A673 (cell line): ENCODE data around the gene SRBD1. TPM values are rescaled to one million over a fixed set of nuclear protein-coding genes. Genes with fewer than 3 reads are reported as not detected.

ENCODE experiments used
- Bru-seq: library from RNA; stranded (reverse); fragments of 400-500 nt; gene quantifications from one replicate; lab custom pipeline; 2021; lab: Mats Ljungman, UMichigan
- BruChase-seq, 2 experiments: library from RNA; stranded (reverse); fragments of 400-500 nt; gene quantifications; one replicate each; lab custom pipeline; 2021; lab: Mats Ljungman, UMichigan
- BruUV-seq: library from RNA; stranded (reverse); fragments of 400-500 nt; replicated peaks from 2 replicates; lab custom pipeline; 2021; lab: Mats Ljungman, UMichigan
- CTCF ChIA-PET: fragments of 300-600 bp; sonication (Branson Sonifier 250); formaldehyde crosslinking; loops from one replicate; lab custom pipeline; 2022; ENCODE audit warnings: antibody characterized with exemption; lab: Charles Lee
- POLR2A ChIA-PET: fragments of 300-600 bp; sonication (Branson Sonifier 250); formaldehyde crosslinking; loops from one replicate; lab custom pipeline; 2022; ENCODE audit warnings: antibody characterized with exemption; ENCODE audit not compliant: low non-redundant PET; lab: Charles Lee
- DNase-seq: peaks from one replicate; pipeline ENCODE4 v3.0.0-alpha.2; 2015; ENCODE audit warnings: low spot score
- H3K27ac ChIP-seq: fragments of 200-600 bp; sonication (generic); 2 replicates; pipeline ENCODE4 v1.5.1; 2016; ENCODE audit warnings: mixed run types, low read depth, mild to moderate bottlenecking, mixed read lengths, antibody characterized with exemption, low read length; ENCODE audit not compliant: poor library complexity, severe bottlenecking
- H3K27me3 ChIP-seq: fragments of 200-600 bp; sonication (generic); replicated peaks from 2 replicates; pipeline ENCODE4 v1.6.1; 2017; ENCODE audit warnings: mixed run types, low read depth, mild to moderate bottlenecking, mixed read lengths, antibody characterized with exemption, low read length; ENCODE audit not compliant: insufficient read depth, poor library complexity
- H3K36me3 ChIP-seq: fragments of 200-600 bp; sonication (generic); 2 replicates; pipeline ENCODE4 v1.6.1; 2016; ENCODE audit warnings: mixed run types, mild to moderate bottlenecking, mixed read lengths, antibody characterized with exemption, low read length; ENCODE audit not compliant: insufficient read depth, poor library complexity, severe bottlenecking
- H3K4me1 ChIP-seq: fragments of 200-600 bp; sonication (generic); 2 replicates; pipeline ENCODE4 v1.6.1; 2017; ENCODE audit warnings: mixed run types, mild to moderate bottlenecking, mixed read lengths, antibody characterized with exemption, low read length; ENCODE audit not compliant: insufficient read depth, poor library complexity, severe bottlenecking
- H3K4me3 ChIP-seq: fragments of 200-600 bp; sonication (generic); 2 replicates; pipeline ENCODE4 v1.5.1; 2016; ENCODE audit warnings: low read depth, mixed run types, mild to moderate bottlenecking, mixed read lengths, low read length; ENCODE audit not compliant: poor library complexity, severe bottlenecking
- H3K9me3 ChIP-seq: fragments of 200-600 bp; sonication (generic); 2 replicates; pipeline ENCODE4 v1.6.1; 2016; ENCODE audit warnings: mixed run types, low read depth, mild to moderate bottlenecking, mixed read lengths, antibody characterized with exemption, low read length; ENCODE audit not compliant: poor library complexity, severe bottlenecking
- CTCF ChIP-seq: fragments of 300-800, 200-600 bp; sonication (generic); conservative IDR thresholded peaks from 2 replicates; pipeline ENCODE4 v1.5.1; 2017; ENCODE audit warnings: low read depth, mild to moderate bottlenecking, antibody characterized with exemption, low read length, moderate library complexity, mixed read lengths
- EZH2 ChIP-seq: fragments of 200-600 bp; sonication (generic); IDR thresholded peaks from 2 replicates; pipeline ENCODE4 v1.6.1; 2017; ENCODE audit warnings: borderline replicate concordance, low read depth, mild to moderate bottlenecking, mixed read lengths, antibody characterized with exemption, low read length; ENCODE audit not compliant: poor library complexity, severe bottlenecking
- intact Hi-C: fragments of 100-400 bp; cut with micrococcal nuclease; formaldehyde crosslinking; loops from one replicate; pipeline ENCODE4 v1.10.0; 2022; ENCODE audit not compliant: unreplicated experiment
- long read RNA-seq: library from polyadenylated mRNA; stranded (forward); transcript quantifications from one replicate; pipeline ENCODE4 v2.0.0, GENCODE V29; 2022
- total RNA-seq: library from RNA; stranded (reverse); gene quantifications from 2 replicates; pipeline ENCODE4 v1.2.3, GENCODE V29; 2021

The SRBD1 gene
- total RNA-seq (16.7 and 21.9 TPM in 2 replicates), Bru-seq, nascent RNA (percentile 84 among the genes with signal in this experiment), BruChase-seq, experiment 1, labeled RNA remaining after a 2-hour chase (percentile 69 among the genes with signal in this experiment), BruChase-seq, experiment 2, labeled RNA remaining after a 6-hour chase (percentile 64 among the genes with signal in this experiment)
- long read RNA-seq, transcript SRBD1-201 (21 exons, 3,681 nt) = major isoform, 32 of 53 reads
- long read RNA-seq, partial matches to known transcripts = 2 of 53 reads
- long read RNA-seq, other reads (novel, unspliced or antisense) = 19 of 53 reads

- Histone ChIP-seq H3K27ac (peak within 1 kb of the TSS; percentile 85), H3K4me3 (peak within 1 kb of the TSS; percentile 79), H3K36me3 (no peaks in the 10 kb centered on the region), H3K9me3 (no peaks in the 10 kb centered on the region), H3K4me1 (peaks cover 8% of the 10 kb centered on the region), H3K27me3 (no peaks in the 10 kb centered on the region)
- ChIA-PET CTCF (no interaction called here), POLR2A (no interaction called here)
- intact Hi-C loops = no loop called here
- DNase-seq = peak; percentile 96
- TF ChIP-seq CTCF = no peak
- TF ChIP-seq EZH2 = no peak
- no TSS peak for BruUV-seq
Measured at GRCh38 chr2:45611020-45611859, at the start of gene SRBD1. Gene SRBD1 (minus strand): TSS chr2:45611267. CDS start chr2:45605441, 5,826 bp downstream.

- peaks cover 18% of the 10 kb centered on the region for H3K4me1 ChIP-seq
- TF ChIP-seq EZH2 = no peak
- TF ChIP-seq CTCF = no peak
- no peak overlapping the region for H3K4me3 ChIP-seq
- H3K27ac ChIP-seq = no peak overlapping the region
- no peak for DNase-seq
- no peaks in the 10 kb centered on the region for H3K9me3 ChIP-seq
- intact Hi-C loops = no loop called here
- POLR2A ChIA-PET = no interaction called here
- H3K27me3 ChIP-seq = peaks cover 32% of the 10 kb centered on the region
- no peaks in the 10 kb centered on the region for H3K36me3 ChIP-seq
- CTCF ChIA-PET = no interaction called here
- BruUV-seq = no TSS peak
Measured at GRCh38 chr2:45654250-45654649, 43.2 kb upstream of the SRBD1 start.

GRCh38 chr2:45653122-45653913, 42.3 kb upstream of the SRBD1 start:
- no peaks in the 10 kb centered on the region for H3K36me3 ChIP-seq
- TF ChIP-seq EZH2 (no peak), CTCF (no peak)
- intact Hi-C loops = no loop called here
- DNase-seq = no peak
- no TSS peak for BruUV-seq
- CTCF ChIA-PET = no interaction called here
- H3K4me1 ChIP-seq = peaks cover 19% of the 10 kb centered on the region
- H3K27ac ChIP-seq = no peak overlapping the region
- peaks cover 41% of the 10 kb centered on the region for H3K27me3 ChIP-seq
- H3K9me3 ChIP-seq = no peaks in the 10 kb centered on the region
- no peak overlapping the region for H3K4me3 ChIP-seq
- POLR2A ChIA-PET = interaction anchor here (0.6 kb wide), 1 partner anchor 904 kb away, joined by 7 read pairs; no protein-coding TSS in a partner anchor
